Endothelial cell of umbilical vein (primary cell): ENCODE results near the gene SPTLC2. TPM values are rescaled to one million over a fixed set of nuclear protein-coding genes. Genes with fewer than 3 reads are reported as not detected.

ENCODE experiments used
- BruUV-seq: library from RNA; stranded (reverse); fragments of 400-500 nt; replicated peaks from 2 replicates; lab custom pipeline; 2021; lab: Mats Ljungman, UMichigan
- CTCF ChIA-PET: fragments of 300-600, 350-600 bp; sonication (Branson Sonifier 250); formaldehyde crosslinking; loops from one replicate; lab custom pipeline; 2021; ENCODE audit warnings: antibody characterized with exemption, inconsistent platforms; lab: Charles Lee
- POLR2A ChIA-PET: fragments of 300-600, 350-600 bp; sonication (Branson Sonifier 250); formaldehyde crosslinking; loops from one replicate; lab custom pipeline; 2021; ENCODE audit warnings: antibody characterized with exemption, inconsistent platforms; lab: Charles Lee
- DNase-seq: peaks from one replicate; pipeline ENCODE4 v3.0.0-alpha.2; 2011; ENCODE audit warnings: low read depth, low spot score
- FAIRE-seq: peaks from 2 replicates; lab custom pipeline; 2011; peaks lifted over from hg19 to GRCh38; lab: Jason Lieb, UNC
- H2AFZ ChIP-seq: 2 replicates; pipeline ENCODE4 v1.6.0; 2012; ENCODE audit warnings: low read depth, low read length, control low read depth, inconsistent platforms
- H3K27ac ChIP-seq: 2 replicates; pipeline ENCODE4 v1.5.1; 2011; ENCODE audit warnings: low read depth, mild to moderate bottlenecking, control low read depth, low read length, moderate library complexity; ENCODE audit not compliant: insufficient read depth
- H3K27me3 ChIP-seq, 2 experiments: 2 replicates each; pipeline versions ENCODE4 v1.6.0 to v1.6.1; 2011; ENCODE audit warnings: low read length in 2 of 2, mixed read lengths in 1 of 2; ENCODE audit not compliant: control insufficient read depth in 2 of 2, insufficient read depth in 2 of 2
- H3K36me3 ChIP-seq, 2 experiments: 2 replicates in 1 of 2; 3 replicates in 1 of 2; pipeline ENCODE4 v1.5.1; 2011; ENCODE audit warnings: low read length in 2 of 2, mild to moderate bottlenecking in 1 of 2, moderate library complexity in 1 of 2; ENCODE audit not compliant: control insufficient read depth in 2 of 2, insufficient read depth in 2 of 2; ENCODE audit errors: extremely low read depth in 1 of 2
- H3K4me1 ChIP-seq: 3 replicates; pipeline ENCODE4 v1.5.1; 2011; ENCODE audit warnings: mild to moderate bottlenecking, low read length; ENCODE audit not compliant: control insufficient read depth, insufficient read depth; ENCODE audit errors: extremely low read depth
- H3K4me2 ChIP-seq: 2 replicates; pipeline ENCODE4 v1.6.1; 2011; ENCODE audit warnings: low read length, control low read depth, mixed read lengths; ENCODE audit not compliant: insufficient read depth
- H3K4me3 ChIP-seq, 3 experiments: fragments of 200-600 bp in 1 of 3; sonication (generic), shearing (Covaris generic) in 1 of 3; replicated peaks in 1 of 3; 2 replicates each; pipeline ENCODE4 v1.5.1; 2011 to 2016; ENCODE audit warnings: control low read depth in 3 of 3, low read length in 3 of 3, mild to moderate bottlenecking in 2 of 3, inconsistent platforms in 1 of 3, low read depth in 1 of 3, moderate library complexity in 1 of 3; ENCODE audit not compliant: insufficient read depth in 1 of 3
- H3K79me2 ChIP-seq: 2 replicates; pipeline ENCODE4 v1.6.0; 2012; ENCODE audit warnings: low read length, inconsistent platforms; ENCODE audit not compliant: control insufficient read depth, insufficient read depth
- H3K9ac ChIP-seq: replicated peaks from 2 replicates; pipeline ENCODE3; 2011; ENCODE audit warnings: low read length, control low read depth; ENCODE audit not compliant: insufficient read depth; ENCODE audit errors: extremely low read depth
- H3K9me1 ChIP-seq: replicated peaks from 3 replicates; pipeline ENCODE4 v1.6.0; 2011; ENCODE audit warnings: mild to moderate bottlenecking, low read length; ENCODE audit not compliant: control insufficient read depth, insufficient read depth; ENCODE audit errors: extremely low read depth
- H3K9me3 ChIP-seq: replicated peaks from 2 replicates; pipeline ENCODE4 v1.5.1; 2012; ENCODE audit warnings: low read length, inconsistent platforms; ENCODE audit not compliant: control insufficient read depth, insufficient read depth
- H4K20me1 ChIP-seq: replicated peaks from 2 replicates; pipeline ENCODE3; 2011; ENCODE audit warnings: mild to moderate bottlenecking, low read length; ENCODE audit not compliant: control insufficient read depth, insufficient read depth; ENCODE audit errors: extremely low read depth
- CTCF ChIP-seq, 2 donors: IDR thresholded peaks; 1 replicate in 1 of 2; 2 replicates in 1 of 2; pipeline ENCODE4 v1.5.1; 2011; ENCODE audit warnings: low read length in 2 of 2, mild to moderate bottlenecking in 2 of 2, moderate library complexity in 2 of 2, control low read depth in 1 of 2, inconsistent platforms in 1 of 2, low read depth in 1 of 2; ENCODE audit not compliant: insufficient read depth in 1 of 2; ENCODE audit errors: extremely low read depth in 1 of 2
- EZH2 ChIP-seq: IDR thresholded peaks from 2 replicates; pipeline ENCODE4 v1.6.1; 2012; ENCODE audit warnings: borderline replicate concordance, low read depth, mild to moderate bottlenecking, moderate library complexity, low read length, inconsistent platforms; ENCODE audit not compliant: severe bottlenecking
- FOS ChIP-seq: IDR thresholded peaks from 2 replicates; pipeline ENCODE4 v1.6.1; 2011; ENCODE audit warnings: mild to moderate bottlenecking, low read length, moderate library complexity, borderline replicate concordance; ENCODE audit not compliant: insufficient read depth
- GATA2 ChIP-seq: IDR thresholded peaks from 2 replicates; pipeline ENCODE4 v1.7.0; 2011; ENCODE audit warnings: low read depth, mild to moderate bottlenecking, moderate library complexity, mixed read lengths, low read length; ENCODE audit not compliant: insufficient read length, insufficient read depth
- JUN ChIP-seq: IDR thresholded peaks from 2 replicates; pipeline ENCODE4 v1.6.1; 2011; ENCODE audit warnings: borderline replicate concordance, low read depth; ENCODE audit not compliant: insufficient read length, insufficient read depth
- MAX ChIP-seq: IDR thresholded peaks from 2 replicates; pipeline ENCODE4 v1.6.1; 2011; ENCODE audit not compliant: insufficient read depth, insufficient read length
- MYC ChIP-seq: IDR thresholded peaks from one replicate; pipeline ENCODE4 v1.6.1; 2011; ENCODE audit warnings: mild to moderate bottlenecking, low read depth, low read length
- POLR2A ChIP-seq: IDR thresholded peaks from 2 replicates; pipeline ENCODE4 v1.6.1; 2012; ENCODE audit warnings: low read depth, mild to moderate bottlenecking, control low read depth, low read length
- POLR2AphosphoS5 ChIP-seq: IDR thresholded peaks from 2 replicates; pipeline ENCODE4 v1.6.1; 2012; ENCODE audit warnings: low read depth, mild to moderate bottlenecking, control low read depth, low read length, moderate library complexity; ENCODE audit not compliant: insufficient read depth
- dilution Hi-C: fragments of 300-500 bp; cut with MboI; formaldehyde crosslinking; loops from one replicate; pipeline ENCODE4 v1.15.0; 2019; ENCODE audit warnings: low sequenced_read_pairs; ENCODE audit not compliant: extremely low pct_ligation_motif_present
- intact Hi-C: fragments of 100-400 bp; cut with micrococcal nuclease; formaldehyde crosslinking; loops from one replicate; pipeline ENCODE4 v1.10.0; 2022
- polyA plus RNA-seq, 4 experiments: library from polyadenylated mRNA; depleted of rRNA in 3 of 4; stranded (reverse) in 3 of 4; unstranded in 1 of 4; fragments of >200 nt; gene quantifications; 2 replicates each; pipeline versions ENCODE4 v1.2.1 to v1.2.3, GENCODE V29; 2011 to 2012; ENCODE audit warnings: missing spikeins in 1 of 4
- total RNA-seq: library from RNA; stranded (reverse); gene quantifications from 2 replicates; pipeline ENCODE4 v1.2.3, GENCODE V29; 2021

SPTLC2 gene
- total and polyA plus RNA-seq, 2 donors (not counting 3 experiments of a cell fraction or from before 2014, with no cell fraction given), result 19.1 to 71.3 TPM

GRCh38 chr14:77645520-77646230 lies 29.2 kb upstream of the SPTLC2 start:
- DNase-seq, result no peak
- H3K4me3 ChIP-seq, result no peak overlapping the region

More at GRCh38 chr14:77645520-77646230, 29.2 kb upstream of the SPTLC2 start:
- H3K27me3 ChIP-seq, result no peaks in the 10 kb centered on the region
- no peak for TF ChIP-seq POLR2A
- no peak for TF ChIP-seq EZH2
- TF ChIP-seq MAX, result no peak
- TF ChIP-seq FOS, result no peak
- TF ChIP-seq CTCF (IDR thresholded peaks at IDR 0.05; ENCODE audit: extremely low read depth in 1 of 2, insufficient read depth in 1 of 2, low read depth in 1 of 2, low read length in 2 of 2), result no peak
- TF ChIP-seq JUN, result no peak
- no peak for TF ChIP-seq POLR2AphosphoS5
- TF ChIP-seq GATA2, result no peak
- no peak for TF ChIP-seq MYC
- no peaks in the 10 kb centered on the region for H3K36me3 ChIP-seq
- ChIA-PET POLR2A (no interaction called here), CTCF (interaction anchor here (1.4 to 1.5 kb wide), 2 partner anchors 10 to 12 kb away, joined by 3 to 4 read pairs; no protein-coding TSS in a partner anchor)
- no peaks in the 10 kb centered on the region for H4K20me1 ChIP-seq
- no TSS peak for BruUV-seq
- no peak overlapping the region for H3K27ac ChIP-seq
- no peak for FAIRE-seq
- no peak overlapping the region for H2AFZ ChIP-seq
- no peaks in the 10 kb centered on the region for H3K79me2 ChIP-seq
- H3K4me1 ChIP-seq, result peaks cover 15% of the 10 kb centered on the region
- dilution Hi-C loops (no loop called here), intact Hi-C loops (no loop called here)
- no peaks in the 10 kb centered on the region for H3K9me3 ChIP-seq
- H3K9me1 ChIP-seq, result no peaks in the 10 kb centered on the region
- no peak overlapping the region for H3K9ac ChIP-seq
- no peak overlapping the region for H3K4me2 ChIP-seq
